HCT116 (cell line): ENCODE data around the gene PLPP7.

Source experiments
- EZH2 ChIP-seq: fragments of 200-600 bp; sonication (generic); IDR thresholded peaks from 2 replicates; pipeline ENCODE4 v1.6.1; 2017; ENCODE audit warnings: antibody characterized with exemption, mixed run types
- EZH2phosphoT487 ChIP-seq: fragments of 200-600 bp; IDR thresholded peaks from 2 replicates; pipeline ENCODE4 v1.6.1; 2018; ENCODE audit warnings: antibody characterized with exemption, borderline replicate concordance
- SP1 ChIP-seq: IDR thresholded peaks from 2 replicates; pipeline ENCODE4 v1.6.1; 2012; ENCODE audit warnings: low read depth
- TF ChIP-seq, protein P1 (sequence below), 3 experiments: fragments of 200-600 bp in 1 of 3; sonication (generic) in 1 of 3; IDR thresholded peaks in 2 of 3; conservative IDR thresholded peaks in 1 of 3; 2 replicates each; pipeline ENCODE4 v1.5.1; 2012 to 2017; ENCODE audit warnings: low read depth in 2 of 3, low read length in 2 of 3, antibody characterized with exemption in 1 of 3, borderline replicate concordance in 1 of 3, control low read depth in 1 of 3, mild to moderate bottlenecking in 1 of 3, mixed read lengths in 1 of 3, mixed run types in 1 of 3, moderate library complexity in 1 of 3; ENCODE audit not compliant: insufficient read depth in 1 of 3
- TF ChIP-seq, protein P2 (sequence below): IDR thresholded peaks from 2 replicates; pipeline ENCODE4 v1.6.1; 2012; ENCODE audit warnings: low read depth

DNA sequence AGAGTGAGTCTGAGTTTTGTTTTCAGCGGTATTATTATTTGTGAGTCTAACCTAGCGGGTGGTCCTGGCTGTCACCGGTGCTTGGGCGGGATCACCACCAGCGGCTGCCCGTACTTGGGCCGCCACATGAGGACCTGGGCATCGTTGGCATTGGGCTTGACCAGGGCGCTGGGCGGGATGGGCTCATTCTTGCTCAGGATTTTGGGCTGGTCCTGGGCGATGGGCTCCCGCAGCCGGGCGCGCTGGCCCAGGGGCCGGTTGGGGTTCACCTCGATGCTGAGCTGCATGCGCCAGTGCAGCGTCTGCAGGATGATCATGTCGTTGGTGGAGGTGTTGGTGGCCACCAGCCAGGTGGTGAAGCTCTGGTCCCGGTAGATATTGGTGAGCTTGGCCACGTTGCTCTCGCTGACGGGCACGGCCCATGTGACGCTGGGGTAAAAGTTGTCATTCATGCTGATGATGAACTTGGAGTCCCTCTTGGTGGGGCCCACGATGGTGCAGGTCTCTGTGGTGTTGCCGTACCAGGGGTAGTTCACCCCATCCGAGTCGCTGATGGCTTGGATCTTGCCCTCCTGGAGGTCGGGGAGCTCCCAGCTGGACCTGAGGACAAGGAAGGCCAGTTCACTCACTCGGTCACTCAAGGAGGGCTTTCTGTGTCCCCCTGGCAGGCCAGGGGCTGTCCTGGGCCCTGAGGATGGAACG, 28.6 kb upstream of the PLPP7 start:
- TF ChIP-seq, protein P1, sequence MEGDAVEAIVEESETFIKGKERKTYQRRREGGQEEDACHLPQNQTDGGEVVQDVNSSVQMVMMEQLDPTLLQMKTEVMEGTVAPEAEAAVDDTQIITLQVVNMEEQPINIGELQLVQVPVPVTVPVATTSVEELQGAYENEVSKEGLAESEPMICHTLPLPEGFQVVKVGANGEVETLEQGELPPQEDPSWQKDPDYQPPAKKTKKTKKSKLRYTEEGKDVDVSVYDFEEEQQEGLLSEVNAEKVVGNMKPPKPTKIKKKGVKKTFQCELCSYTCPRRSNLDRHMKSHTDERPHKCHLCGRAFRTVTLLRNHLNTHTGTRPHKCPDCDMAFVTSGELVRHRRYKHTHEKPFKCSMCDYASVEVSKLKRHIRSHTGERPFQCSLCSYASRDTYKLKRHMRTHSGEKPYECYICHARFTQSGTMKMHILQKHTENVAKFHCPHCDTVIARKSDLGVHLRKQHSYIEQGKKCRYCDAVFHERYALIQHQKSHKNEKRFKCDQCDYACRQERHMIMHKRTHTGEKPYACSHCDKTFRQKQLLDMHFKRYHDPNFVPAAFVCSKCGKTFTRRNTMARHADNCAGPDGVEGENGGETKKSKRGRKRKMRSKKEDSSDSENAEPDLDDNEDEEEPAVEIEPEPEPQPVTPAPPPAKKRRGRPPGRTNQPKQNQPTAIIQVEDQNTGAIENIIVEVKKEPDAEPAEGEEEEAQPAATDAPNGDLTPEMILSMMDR (IDR thresholded peaks at IDR 0.05 in 2 of 3, conservative IDR thresholded peaks at IDR 0.05 in 1 of 3; ENCODE audit: borderline replicate concordance in 1 of 3, insufficient read depth in 1 of 3, low read depth in 2 of 3, low read length in 2 of 3) = no peak
- no peak for TF ChIP-seq EZH2
- TF ChIP-seq, protein P2, sequence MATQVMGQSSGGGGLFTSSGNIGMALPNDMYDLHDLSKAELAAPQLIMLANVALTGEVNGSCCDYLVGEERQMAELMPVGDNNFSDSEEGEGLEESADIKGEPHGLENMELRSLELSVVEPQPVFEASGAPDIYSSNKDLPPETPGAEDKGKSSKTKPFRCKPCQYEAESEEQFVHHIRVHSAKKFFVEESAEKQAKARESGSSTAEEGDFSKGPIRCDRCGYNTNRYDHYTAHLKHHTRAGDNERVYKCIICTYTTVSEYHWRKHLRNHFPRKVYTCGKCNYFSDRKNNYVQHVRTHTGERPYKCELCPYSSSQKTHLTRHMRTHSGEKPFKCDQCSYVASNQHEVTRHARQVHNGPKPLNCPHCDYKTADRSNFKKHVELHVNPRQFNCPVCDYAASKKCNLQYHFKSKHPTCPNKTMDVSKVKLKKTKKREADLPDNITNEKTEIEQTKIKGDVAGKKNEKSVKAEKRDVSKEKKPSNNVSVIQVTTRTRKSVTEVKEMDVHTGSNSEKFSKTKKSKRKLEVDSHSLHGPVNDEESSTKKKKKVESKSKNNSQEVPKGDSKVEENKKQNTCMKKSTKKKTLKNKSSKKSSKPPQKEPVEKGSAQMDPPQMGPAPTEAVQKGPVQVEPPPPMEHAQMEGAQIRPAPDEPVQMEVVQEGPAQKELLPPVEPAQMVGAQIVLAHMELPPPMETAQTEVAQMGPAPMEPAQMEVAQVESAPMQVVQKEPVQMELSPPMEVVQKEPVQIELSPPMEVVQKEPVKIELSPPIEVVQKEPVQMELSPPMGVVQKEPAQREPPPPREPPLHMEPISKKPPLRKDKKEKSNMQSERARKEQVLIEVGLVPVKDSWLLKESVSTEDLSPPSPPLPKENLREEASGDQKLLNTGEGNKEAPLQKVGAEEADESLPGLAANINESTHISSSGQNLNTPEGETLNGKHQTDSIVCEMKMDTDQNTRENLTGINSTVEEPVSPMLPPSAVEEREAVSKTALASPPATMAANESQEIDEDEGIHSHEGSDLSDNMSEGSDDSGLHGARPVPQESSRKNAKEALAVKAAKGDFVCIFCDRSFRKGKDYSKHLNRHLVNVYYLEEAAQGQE = no peak
- no peak for TF ChIP-seq SP1
- no peak for TF ChIP-seq EZH2phosphoT487
